Activated CD8-positive, alpha-beta memory T cell treated with anti-CD3 and anti-CD28 coated beads, Interleukin-2, amount 50 U/mL, for 1 hour (primary cell): ENCODE data around the gene CLIC2.

Source experiments
- DNase-seq: peaks from one replicate; pipeline ENCODE4 v3.0.0-alpha.2; 2020; ENCODE audit errors: extremely low read depth

The CLIC2 gene

DNA sequence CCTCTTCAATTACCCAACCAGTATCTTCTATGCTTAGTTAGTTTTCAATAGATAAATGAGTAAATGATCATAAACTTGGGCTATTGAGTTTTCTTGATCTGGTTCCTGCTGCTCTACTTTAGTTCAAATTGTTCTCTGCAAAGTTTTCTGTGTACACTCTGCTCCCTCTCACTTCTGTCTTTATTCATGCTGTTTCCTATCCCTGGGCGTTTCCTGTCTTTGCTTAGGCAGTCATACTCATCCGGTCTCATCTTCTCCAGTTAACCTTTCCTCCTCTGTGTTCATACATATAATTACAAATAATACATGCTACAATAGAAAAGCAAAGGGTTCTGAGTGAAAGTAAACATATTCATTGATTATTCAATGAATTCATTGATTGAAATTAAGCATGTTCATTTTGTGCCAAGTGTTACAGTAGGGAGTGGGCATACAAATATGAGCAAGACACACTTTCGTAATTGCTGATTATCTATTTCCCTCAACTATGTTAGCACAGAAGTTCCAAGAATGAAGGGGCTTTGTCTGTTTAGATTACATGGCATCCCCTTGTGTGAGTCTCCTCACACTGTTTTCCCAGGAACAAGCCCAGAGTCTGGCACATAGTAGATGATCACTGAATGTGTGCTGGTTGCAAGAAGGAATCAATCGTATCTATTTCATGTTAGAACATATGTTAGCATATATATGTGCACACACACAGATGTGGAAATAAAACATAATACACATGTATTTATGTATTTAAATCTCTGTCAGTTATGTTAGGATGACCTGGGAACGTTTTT, 71.3 kb downstream of the CLIC2 start:
- no peak for DNase-seq

DNA sequence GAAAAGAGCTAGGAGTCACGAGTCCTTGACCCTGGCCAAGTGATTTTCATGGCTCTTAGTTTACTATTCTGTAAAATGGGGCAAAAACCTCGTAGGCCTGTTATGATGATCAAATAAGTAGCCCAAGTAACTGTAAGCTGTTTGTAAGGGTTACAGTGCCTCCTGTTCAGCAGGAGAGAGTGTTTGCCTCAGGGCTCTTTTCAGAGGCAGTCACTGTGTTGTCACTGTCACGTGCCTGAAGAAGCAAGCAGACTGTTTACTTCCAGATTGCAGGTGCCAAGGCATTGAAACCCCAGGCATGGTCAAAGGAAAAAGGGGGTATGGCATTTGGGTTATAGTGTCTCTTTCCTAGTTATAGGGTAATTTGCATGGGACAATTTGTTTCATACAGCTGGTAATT, 74.7 kb downstream of the CLIC2 start:
- no peak for DNase-seq

DNA sequence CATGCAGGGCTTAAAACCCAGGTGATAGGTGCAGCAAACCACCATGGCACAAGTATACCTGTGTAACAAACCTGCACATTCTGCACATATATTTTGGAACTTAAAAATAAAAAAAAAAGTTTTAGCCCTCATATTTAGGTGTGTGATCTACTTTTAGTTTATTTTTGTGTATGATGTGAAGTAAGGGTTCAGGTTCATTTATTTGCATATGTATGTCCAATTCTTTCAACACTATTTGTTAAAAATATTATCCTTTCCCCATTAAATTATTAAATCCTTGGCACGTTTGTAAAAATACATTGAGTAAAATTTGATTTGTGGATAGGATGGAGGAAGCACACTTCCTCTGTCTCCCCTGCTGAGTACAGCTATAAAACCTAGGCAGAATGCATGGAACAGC, 83.0 kb downstream of the CLIC2 start:
- no peak for DNase-seq

GRCh38 chrX:155247497-155247896, 86.9 kb downstream of the CLIC2 start:
- DNase-seq, result no peak

- DNase-seq, result no peak
These were observed 87.7 kb downstream of the CLIC2 start for GRCh38 chrX:155246748-155247147.

- DNase-seq, result no peak
These were observed 92.1 kb downstream of the CLIC2 start for GRCh38 chrX:155242300-155242699.

GRCh38 chrX:155237719-155238118, 96.7 kb downstream of the CLIC2 start:
- no peak for DNase-seq

DNA sequence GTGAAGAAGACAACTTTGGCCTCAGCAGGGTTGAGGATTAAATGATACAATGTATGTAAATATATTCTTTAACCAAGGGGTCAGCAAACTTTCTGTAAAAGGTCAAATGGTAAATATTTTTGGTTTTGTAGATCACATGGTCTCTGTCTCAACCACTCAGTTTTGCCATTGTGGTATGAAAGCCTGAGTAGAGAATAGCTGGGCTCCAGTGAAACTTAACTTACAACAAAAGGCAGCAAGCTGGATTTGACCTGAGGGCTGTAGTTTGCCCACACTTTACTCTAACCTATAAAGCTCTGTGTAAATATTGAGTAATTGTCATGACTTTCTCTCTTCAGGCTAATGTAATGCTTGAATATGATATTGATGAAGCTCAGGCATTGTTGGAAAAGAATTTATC, 98.5 kb downstream of the CLIC2 start:
- DNase-seq, result no peak

DNA sequence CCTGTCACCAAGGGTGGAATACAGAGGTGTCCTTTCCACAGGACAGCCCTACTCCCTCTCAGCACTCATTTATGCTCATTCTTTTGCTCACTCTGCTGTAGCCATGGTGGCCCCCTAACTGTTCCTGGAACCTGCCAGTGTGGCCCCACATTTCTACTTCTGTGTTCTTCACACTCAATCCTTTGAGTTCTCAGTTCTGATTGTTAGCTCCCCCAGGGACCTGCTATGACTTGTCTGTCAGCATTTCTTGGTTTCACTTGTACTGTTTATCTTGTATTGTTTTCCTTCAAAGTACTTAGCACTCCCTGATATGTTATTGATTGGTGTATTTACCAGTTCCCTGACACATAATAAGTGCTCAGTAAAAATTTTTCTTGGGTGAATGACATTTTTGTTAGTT, 103.3 kb downstream of the CLIC2 start:
- no peak for DNase-seq
